HG03575 (cell line): ENCODE results near the gene TTC14.

Experiments used
- ATAC-seq: cut with Tn5 transposase; IDR thresholded peaks from one replicate; pipeline ENCODE4 v1.9.1; 2021; ENCODE audit not compliant: unreplicated experiment, insufficient number of reproducible peaks, low FRiP score; ENCODE audit errors: extremely low read depth

Gene TTC14

GRCh38 chr3:180624714-180625113, 22.8 kb downstream of the TTC14 start:
- ATAC-seq = peak; percentile 57

GRCh38 chr3:180626844-180627243, 24.9 kb downstream of the TTC14 start:
- peak; percentile 74 for ATAC-seq

GRCh38 chr3:180630371-180630770, 28.4 kb downstream of the TTC14 start:
- ATAC-seq = no peak

GRCh38 chr3:180631317-180631716, 29.4 kb downstream of the TTC14 start:
- no peak for ATAC-seq

- no peak for ATAC-seq
Measured at GRCh38 chr3:180633722-180634121, 31.8 kb downstream of the TTC14 start.

GRCh38 chr3:180640987-180641386, 39.0 kb downstream of the TTC14 start:
- no peak for ATAC-seq

- ATAC-seq = no peak
Measured at GRCh38 chr3:180646187-180646790, 44.3 kb downstream of the TTC14 start.

- no peak for ATAC-seq
Measured at GRCh38 chr3:180656406-180656805, 54.4 kb downstream of the TTC14 start.

- no peak for ATAC-seq
Measured at GRCh38 chr3:180657094-180657493, 55.1 kb downstream of the TTC14 start.
